Loucy (cell line): ENCODE results near the gene ATG4A.
A peak's percentile ranks its signal among the peaks of the same experiment; 100 is the strongest.

Source experiments
- H2AFZ ChIP-seq: fragments of 200-600 bp; sonication (generic); 2 replicates; pipeline ENCODE4 v1.6.0; 2016; ENCODE audit warnings: antibody characterized with exemption, mild to moderate bottlenecking, low read length, moderate library complexity
- H3F3A ChIP-seq: fragments of 200-600 bp; 2 replicates; pipeline ENCODE4 v1.6.0; 2016; ENCODE audit warnings: antibody characterized with exemption, low read depth, mild to moderate bottlenecking
- H3K27me3 ChIP-seq: fragments of 200-600 bp; sonication (generic); 2 replicates; pipeline ENCODE4 v1.6.1; 2014; ENCODE audit warnings: low read length, mild to moderate bottlenecking; ENCODE audit not compliant: insufficient read depth, poor library complexity, severe bottlenecking
- H3K36me3 ChIP-seq: fragments of 200-600 bp; sonication (generic); 2 replicates; pipeline ENCODE4 v1.6.1; 2016; ENCODE audit warnings: low read length; ENCODE audit not compliant: insufficient read depth
- H3K4me1 ChIP-seq: fragments of 200-600 bp; sonication (generic); 2 replicates; pipeline ENCODE4 v1.5.1; 2014; ENCODE audit warnings: low read length, mild to moderate bottlenecking; ENCODE audit not compliant: insufficient read depth, poor library complexity, severe bottlenecking
- H3K4me2 ChIP-seq: fragments of 200-600 bp; sonication (generic); 2 replicates; pipeline ENCODE4 v1.6.0; 2014; ENCODE audit warnings: antibody characterized with exemption, low read length, low read depth, mild to moderate bottlenecking; ENCODE audit not compliant: poor library complexity, severe bottlenecking
- H3K4me3 ChIP-seq: fragments of 200-600 bp; sonication (generic); 2 replicates; pipeline ENCODE4 v1.5.1; 2014; ENCODE audit warnings: low read length, mild to moderate bottlenecking, mixed read lengths; ENCODE audit not compliant: poor library complexity, severe bottlenecking
- H3K79me2 ChIP-seq: fragments of 200-600 bp; sonication (generic); 2 replicates; pipeline ENCODE4 v1.6.1; 2014; ENCODE audit warnings: low read length; ENCODE audit not compliant: insufficient read depth
- H3K9ac ChIP-seq: fragments of 200-600 bp; sonication (generic); 2 replicates; pipeline ENCODE4 v1.6.0; 2014; ENCODE audit warnings: mild to moderate bottlenecking, low read depth, low read length, moderate library complexity; ENCODE audit not compliant: poor library complexity, severe bottlenecking
- H3K9me2 ChIP-seq: fragments of 200-600 bp; sonication (generic); replicated peaks from 2 replicates; pipeline ENCODE4 v1.6.1; 2016; ENCODE audit warnings: low read depth, low read length, mixed read lengths
- H3K9me3 ChIP-seq: fragments of 200-600 bp; sonication (generic); 2 replicates; pipeline ENCODE4 v1.6.1; 2014; ENCODE audit warnings: mild to moderate bottlenecking, antibody characterized with exemption, low read length, low read depth; ENCODE audit not compliant: insufficient read depth
- H4K20me1 ChIP-seq: fragments of 200-600 bp; sonication (generic); 2 replicates; pipeline ENCODE4 v1.6.0; 2014; ENCODE audit warnings: antibody characterized with exemption, low read length, mild to moderate bottlenecking; ENCODE audit not compliant: insufficient read depth, poor library complexity, severe bottlenecking
- CTCF ChIP-seq: fragments of 200-600 bp; sonication (generic); conservative IDR thresholded peaks from 2 replicates; pipeline ENCODE4 v1.5.1; 2014; ENCODE audit warnings: mild to moderate bottlenecking, antibody characterized with exemption, low read length
- EZH2phosphoT487 ChIP-seq: fragments of 200-600 bp; IDR thresholded peaks from 2 replicates; pipeline ENCODE4 v1.6.1; 2018; ENCODE audit warnings: antibody characterized with exemption, mild to moderate bottlenecking, moderate library complexity, borderline replicate concordance

ATG4A gene

DNA sequence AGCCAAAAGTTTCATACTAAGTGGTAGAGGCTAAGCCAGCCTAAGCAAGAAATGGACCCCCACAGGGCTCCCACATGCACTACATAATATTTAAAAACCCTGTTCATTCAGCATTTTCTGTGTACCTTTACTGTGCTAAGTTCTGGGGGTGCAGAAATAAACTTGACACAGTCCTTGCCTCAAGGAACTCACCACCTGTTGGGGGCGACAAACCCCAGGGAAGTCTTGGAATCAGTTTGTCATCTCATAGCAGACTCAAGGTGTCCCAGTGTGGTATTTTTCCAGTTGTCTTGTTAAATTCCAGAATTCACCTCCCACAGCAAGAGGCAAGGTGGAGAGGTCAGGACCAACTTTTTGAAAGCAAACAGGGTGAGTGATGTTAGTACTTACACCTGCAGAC is 43.1 kb downstream of the ATG4A start:
- no peaks in the 10 kb centered on the region for H3K4me1 ChIP-seq
- no peak overlapping the region for H3K4me2 ChIP-seq
- no peaks in the 10 kb centered on the region for H3K27me3 ChIP-seq
- peak; percentile 25; the same call in 1 of the 2 replicates for TF ChIP-seq CTCF
- no peak for TF ChIP-seq EZH2phosphoT487
- no peaks in the 10 kb centered on the region for H4K20me1 ChIP-seq
- H2AFZ ChIP-seq: no peak overlapping the region
- H3K4me3 ChIP-seq: no peak overlapping the region
- no peaks in the 10 kb centered on the region for H3K79me2 ChIP-seq
- H3F3A ChIP-seq: no peaks in the 10 kb centered on the region
- H3K36me3 ChIP-seq: peaks cover 5% of the 10 kb centered on the region; the same call in 1 of the 2 replicates
- H3K9me3 ChIP-seq: no peaks in the 10 kb centered on the region
- no peak overlapping the region for H3K9ac ChIP-seq
- H3K9me2 ChIP-seq: no peaks in the 10 kb centered on the region

DNA sequence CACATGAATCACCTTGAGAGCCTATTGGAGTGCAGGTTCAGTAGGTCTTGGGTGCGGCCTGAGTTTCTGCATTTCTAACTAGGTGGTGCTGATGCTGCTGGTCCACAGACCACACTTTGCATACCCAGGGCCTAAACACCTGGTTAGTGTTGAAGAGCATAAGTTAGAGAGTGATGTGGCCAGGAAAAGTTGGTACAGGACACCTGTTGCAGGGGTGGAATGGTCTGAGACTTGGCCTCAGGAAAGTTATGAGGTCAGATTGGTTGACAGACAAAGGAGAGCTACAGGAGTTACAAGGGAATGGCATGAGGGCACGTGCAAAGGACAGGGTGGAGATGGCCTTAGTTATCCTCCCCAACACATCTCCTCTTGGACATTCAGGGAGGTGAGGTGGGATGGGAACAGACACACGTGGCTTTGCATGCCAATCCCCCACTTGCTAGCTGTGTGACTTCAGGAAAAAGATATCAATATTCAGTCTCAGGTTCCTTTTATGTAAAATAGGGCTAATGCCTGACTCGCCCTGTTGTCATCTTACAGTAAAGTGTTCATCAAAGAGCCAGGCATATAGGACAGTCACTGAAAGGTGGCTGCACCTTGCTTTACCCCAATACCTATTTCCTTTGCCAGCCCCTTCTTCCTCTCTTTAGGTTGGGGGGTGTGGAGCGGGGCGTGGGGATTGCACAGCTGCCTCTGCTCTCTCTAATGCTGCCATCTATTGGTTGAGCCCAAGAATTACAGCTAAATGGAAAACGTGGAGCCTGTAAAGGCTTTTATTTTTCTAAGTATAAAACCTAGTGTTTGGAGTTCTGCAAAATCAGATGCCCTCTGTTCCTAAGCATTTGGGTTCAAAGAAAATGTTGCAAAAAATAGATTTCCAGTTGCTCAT is 47.5 kb downstream of the ATG4A start:
- no peaks in the 10 kb centered on the region for H3K4me1 ChIP-seq
- no peak overlapping the region for H2AFZ ChIP-seq
- no peaks in the 10 kb centered on the region for H3K9me2 ChIP-seq
- no peak overlapping the region for H3K4me3 ChIP-seq
- no peaks in the 10 kb centered on the region for H3K27me3 ChIP-seq
- no peak overlapping the region for H3K9ac ChIP-seq
- TF ChIP-seq EZH2phosphoT487: no peak
- TF ChIP-seq CTCF: peak; percentile 66
- H3K79me2 ChIP-seq: no peaks in the 10 kb centered on the region
- no peaks in the 10 kb centered on the region for H4K20me1 ChIP-seq
- H3K4me2 ChIP-seq: no peak overlapping the region
- no peaks in the 10 kb centered on the region for H3F3A ChIP-seq
- H3K9me3 ChIP-seq: no peaks in the 10 kb centered on the region
- peaks cover 5% of the 10 kb centered on the region; the same call in 1 of the 2 replicates for H3K36me3 ChIP-seq

DNA sequence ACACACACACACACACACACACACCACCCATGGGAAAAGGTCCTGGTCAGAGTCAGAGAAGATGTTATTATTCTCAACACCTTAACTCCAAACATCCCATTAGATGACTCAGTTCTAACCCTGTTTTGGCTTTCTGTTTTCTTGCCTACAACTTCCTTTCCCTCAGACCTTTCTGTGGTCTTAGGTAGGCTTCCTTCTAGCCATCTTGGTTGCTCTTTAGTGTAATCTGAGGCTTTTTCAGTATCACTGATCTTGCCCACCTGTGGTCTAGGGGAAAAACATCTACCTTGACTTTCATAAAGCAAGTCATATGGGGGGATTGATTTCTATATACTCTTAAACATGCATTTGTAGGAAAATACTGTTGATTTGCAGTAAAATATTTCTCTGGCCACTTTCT is 56.9 kb downstream of the ATG4A start:
- H2AFZ ChIP-seq: no peak overlapping the region
- H3F3A ChIP-seq: no peaks in the 10 kb centered on the region
- H3K9me2 ChIP-seq: no peaks in the 10 kb centered on the region
- no peaks in the 10 kb centered on the region for H3K79me2 ChIP-seq
- TF ChIP-seq CTCF (no peak), EZH2phosphoT487 (no peak)
- no peaks in the 10 kb centered on the region for H3K9me3 ChIP-seq
- H3K9ac ChIP-seq: no peak overlapping the region
- H4K20me1 ChIP-seq: no peaks in the 10 kb centered on the region
- H3K36me3 ChIP-seq: no peaks in the 10 kb centered on the region
- H3K4me2 ChIP-seq: no peak overlapping the region
- no peak overlapping the region for H3K4me3 ChIP-seq
- H3K4me1 ChIP-seq: no peaks in the 10 kb centered on the region
- H3K27me3 ChIP-seq: no peaks in the 10 kb centered on the region
